HuH-7.5 (cell line): Measurements from ENCODE around the gene SELENOF.
"Not testable (repeated sequence)": the region's sequence is repeated elsewhere in the genome, so short reads cannot be mapped to it uniquely, and the experiment has no call there.

Experiments used
- DNase-seq: peaks from one replicate; pipeline ENCODE4 v3.0.0; 2011; ENCODE audit warnings: low spot score

SELENOF gene

GRCh38 chr1:86856196-86856595 is 57.7 kb downstream of the SELENOF start:
- no peak for DNase-seq

DNA sequence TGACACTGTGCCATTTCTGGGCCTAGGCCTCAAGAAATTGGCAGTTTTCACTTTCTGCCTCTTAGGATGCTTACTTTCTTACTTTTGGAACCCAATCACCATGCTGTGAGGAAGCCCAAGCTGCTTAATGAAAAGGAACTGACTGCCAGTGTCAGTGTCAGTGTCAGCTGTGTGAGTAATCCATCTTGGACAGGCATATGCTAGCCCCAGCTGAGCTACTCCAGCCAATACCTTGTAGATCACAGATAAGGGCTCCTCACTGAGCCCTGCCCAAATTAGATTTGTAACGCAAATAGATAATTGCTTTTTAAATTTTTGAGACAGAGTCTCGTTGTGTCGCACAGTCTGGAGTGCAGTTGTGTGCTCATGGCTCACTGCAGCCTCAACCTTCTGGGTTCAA is 59.6 kb downstream of the SELENOF start:
- DNase-seq, result no peak

DNA sequence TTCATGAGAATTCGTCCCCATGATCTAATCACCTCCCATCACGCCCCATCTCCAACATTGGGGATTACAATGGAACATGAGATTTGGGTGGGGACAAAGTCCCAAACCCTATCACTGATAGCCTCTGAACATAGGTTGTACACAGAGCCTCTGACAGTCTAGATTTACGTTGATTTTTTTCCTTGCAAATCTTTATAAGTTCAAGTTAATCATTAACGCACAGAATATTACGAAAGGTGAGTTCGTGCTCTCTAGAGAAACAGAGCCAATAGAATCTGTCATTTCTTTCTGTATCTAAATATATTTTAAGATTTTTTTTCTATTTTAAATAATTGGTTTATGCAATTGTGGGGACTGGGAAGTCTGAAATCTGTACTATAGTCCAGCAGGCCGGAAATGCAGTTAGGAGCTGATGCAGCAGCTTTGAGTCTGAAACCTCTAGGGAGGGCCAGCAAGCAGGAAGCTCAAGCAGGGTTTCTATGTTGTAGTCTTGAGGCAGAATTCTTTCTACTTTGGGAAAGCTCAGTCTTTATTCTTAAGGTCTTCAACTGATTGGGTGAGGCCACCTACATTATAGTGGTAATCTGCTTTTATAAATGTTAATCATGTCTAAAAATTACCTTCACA is 61.0 kb downstream of the SELENOF start:
- DNase-seq, result peak; percentile 15

DNA sequence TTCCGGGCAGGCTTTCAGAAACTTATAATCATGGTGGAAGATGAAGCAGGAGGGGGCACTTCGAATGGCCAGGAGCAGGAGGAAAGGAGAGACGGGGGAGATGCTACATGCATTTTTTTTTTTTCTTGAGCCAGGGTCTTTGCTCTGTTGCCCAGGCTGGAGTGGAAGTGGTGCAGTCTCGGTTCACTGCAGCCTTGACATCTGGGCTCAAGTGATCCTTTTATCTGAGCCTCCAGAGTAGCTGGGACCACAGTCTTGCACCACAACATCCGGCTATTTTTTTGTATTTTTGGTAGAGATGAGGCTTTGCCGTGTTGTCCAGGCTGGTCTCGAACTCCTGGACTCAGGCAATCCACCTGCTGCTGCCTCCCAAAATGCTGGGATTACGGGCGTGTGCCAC is 61.6 kb downstream of the SELENOF start:
- DNase-seq, result no peak

GRCh38 chr1:86849756-86850155 is 64.2 kb downstream of the SELENOF start:
- DNase-seq, result no peak

DNA sequence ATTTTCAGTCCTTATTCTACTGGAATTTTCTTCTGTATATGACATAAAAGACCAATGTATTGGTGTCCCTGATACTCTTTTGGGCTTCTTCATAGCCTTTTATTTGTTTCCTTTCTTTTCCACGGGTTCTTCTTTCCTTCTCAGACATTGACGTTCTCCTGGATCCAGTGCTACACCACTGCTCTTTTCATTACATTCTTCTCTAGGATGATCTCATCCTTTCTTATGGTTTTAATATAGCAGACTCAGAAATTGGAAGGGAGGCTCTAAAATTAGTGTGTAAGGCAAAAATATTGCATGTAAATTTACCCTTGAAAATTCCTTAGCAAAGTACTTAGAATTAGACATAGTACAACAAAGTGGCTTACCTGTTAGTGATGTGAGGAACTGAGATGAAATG is 65.3 kb downstream of the SELENOF start:
- DNase-seq, result no peak

- no peak for DNase-seq
Measured at GRCh38 chr1:86846164-86846647, 67.7 kb downstream of the SELENOF start.

DNA sequence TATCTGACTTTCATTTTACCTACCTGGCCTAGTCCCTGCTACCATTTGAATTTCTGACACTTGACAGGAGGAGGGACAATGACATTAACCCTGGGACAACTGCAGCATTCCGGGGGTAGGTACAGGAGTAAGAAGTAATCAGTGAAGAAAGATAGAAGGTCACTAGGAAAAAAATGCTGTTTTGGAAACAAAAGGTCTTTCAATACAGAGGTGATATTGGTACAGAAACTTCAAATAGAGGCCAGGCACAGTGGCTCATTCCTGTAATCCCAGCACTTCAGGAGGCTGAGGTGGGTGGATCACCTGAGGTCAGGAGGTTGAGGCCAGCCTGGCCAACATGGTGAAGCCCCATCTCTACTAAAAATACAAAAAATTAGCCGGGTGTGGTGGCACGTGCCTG is 68.4 kb downstream of the SELENOF start:
- DNase-seq, result no peak

DNA sequence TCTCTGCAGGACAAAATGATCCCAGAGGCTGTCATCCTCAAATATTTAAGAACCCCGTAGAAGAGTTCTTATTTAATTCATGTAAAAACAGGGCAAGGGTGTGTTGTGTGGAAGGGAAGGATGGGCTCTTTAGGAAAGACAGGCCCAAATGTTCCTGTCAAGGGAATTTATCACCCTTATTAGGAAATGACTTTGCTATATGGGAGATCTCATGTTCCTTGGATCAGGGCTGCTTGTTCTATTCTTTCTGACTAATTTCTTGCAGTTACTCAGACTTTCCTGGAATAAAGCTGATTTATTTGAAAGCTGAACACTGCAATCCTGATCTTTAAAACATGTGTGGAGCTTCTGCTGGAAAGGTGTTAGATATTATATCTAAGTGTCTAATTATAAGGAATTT is 72.8 kb downstream of the SELENOF start:
- no peak for DNase-seq

DNA sequence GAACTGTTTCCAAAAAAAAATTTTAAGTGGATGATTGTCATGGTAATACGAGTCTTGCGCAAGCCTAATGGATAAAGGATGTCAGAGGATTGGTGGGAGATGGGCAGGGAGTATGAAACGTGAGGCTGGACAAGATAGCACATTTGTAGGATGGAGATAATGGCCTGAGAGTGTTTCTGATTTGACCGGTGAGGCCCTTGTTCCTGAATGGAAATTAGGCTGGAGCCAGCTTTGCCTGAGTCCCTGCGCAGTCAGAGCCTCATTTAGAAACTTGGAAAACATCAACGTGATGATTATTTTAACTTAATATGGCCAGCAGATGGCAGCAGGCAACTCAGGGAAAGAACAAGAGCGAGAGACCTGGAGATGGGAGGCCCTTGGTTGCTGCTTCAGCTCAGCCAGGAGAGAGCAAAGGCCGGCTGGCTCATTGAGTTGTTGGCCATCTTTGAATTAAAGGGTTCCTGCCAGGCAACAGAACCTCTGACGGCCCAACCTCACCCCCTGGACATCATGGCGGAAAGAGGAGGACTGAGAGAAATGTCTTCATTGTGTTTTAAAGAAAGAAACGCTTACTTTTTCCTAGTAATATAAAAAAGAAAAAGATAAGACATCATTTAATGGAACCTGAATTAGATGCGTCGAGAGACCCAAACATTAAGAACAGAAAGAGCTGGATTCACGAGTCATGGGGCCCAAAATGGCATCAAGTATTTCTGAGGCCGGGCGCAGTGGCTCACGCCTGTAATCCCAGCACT is 80.3 kb downstream of the SELENOF start:
- DNase-seq, result peak; percentile 21

DNA sequence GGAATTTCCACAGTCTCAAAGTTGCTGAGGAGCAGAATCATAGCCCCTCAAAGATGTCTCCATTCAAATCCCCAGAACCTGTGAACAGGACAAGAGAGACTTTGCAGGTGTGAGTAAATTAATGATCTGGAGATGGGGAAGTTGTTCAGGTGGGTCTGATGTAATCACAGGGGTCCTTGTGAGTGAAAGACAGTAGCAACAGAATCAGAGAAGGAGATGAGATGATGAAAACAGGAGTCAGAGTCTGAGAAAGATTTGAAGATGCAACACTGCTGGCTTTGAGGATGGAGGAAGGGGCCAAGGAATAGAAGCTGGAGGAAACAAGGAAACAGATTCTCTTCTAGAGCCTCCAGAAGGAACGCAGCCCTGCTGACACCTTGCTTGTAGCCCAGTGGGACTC is 81.5 kb downstream of the SELENOF start:
- no peak for DNase-seq

- no peak for DNase-seq
Measured at GRCh38 chr1:86829321-86829720, 84.6 kb downstream of the SELENOF start.

- no peak for DNase-seq
Measured at GRCh38 chr1:86828024-86828423, 85.9 kb downstream of the SELENOF start.

DNA sequence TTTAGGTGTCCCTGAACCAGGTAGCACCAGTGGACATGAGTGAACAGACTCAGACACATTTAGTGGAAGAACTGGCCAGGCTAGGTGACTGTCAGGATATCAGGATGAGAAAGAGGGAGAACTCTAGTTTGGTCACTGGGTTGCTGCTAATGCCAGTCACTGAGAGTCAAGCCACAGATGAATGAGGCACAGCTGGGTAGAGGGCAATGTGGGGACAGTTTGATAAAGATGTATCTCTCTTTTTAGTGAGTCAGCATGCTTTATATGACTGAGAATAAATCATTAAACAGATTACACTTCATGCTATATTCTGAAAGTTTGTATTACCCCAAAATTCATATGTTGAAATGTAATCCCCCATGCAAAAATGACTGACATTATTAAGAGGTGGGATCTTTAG is 87.1 kb downstream of the SELENOF start:
- DNase-seq, result no peak

- no peak for DNase-seq
Measured at GRCh38 chr1:86825319-86825718, 88.6 kb downstream of the SELENOF start.

DNA sequence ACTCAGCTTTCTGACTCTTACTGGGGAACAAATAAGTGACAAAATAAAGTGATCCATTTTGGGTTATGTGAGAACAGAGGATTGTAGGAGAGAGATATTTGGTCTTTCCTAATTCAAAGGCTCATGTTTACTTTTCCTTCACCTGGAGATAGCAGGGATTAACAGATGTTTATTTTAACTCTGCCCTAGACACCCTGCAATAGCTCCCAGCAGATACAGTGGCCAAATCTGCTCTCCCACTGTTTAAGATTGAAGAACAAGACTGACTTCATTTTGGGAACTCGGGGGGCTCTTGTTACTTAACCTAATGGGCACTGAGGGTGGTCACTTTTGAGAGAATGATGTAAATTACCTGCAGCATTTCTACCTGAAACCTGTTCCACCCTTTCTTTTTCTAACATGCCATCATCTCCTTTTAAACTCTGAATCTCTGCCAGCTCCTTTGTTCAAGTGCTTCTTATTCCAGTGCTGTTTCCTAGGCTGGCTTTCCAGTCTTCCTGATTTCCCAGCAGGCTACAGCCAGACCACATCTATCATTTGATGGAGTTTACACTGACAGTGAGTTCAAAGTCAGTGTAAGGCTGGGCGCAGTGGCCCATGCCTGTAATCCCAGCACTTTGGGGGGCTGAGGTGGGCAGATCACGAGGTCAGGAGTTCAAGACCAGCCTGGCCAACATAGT is 90.0 kb downstream of the SELENOF start:
- DNase-seq, result no peak

DNA sequence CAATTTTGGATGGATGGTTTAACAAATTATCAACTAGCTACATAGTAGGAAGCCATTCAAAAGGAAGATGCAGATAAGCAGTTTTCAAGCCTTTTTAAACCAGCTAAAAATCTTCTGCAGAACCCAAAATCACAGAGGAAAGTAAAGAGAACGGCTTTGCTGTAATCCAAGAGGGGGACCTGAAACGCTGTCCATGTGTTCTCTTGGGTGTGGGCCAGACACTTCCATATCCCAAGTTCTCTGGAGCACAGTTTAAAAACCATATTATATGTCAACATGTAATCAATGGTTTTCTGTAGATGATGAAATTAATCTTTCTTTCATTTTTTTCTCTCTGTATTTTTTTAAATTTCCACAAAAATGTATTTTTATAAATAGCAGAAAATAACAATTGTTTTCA is 90.5 kb downstream of the SELENOF start:
- no peak for DNase-seq

DNA sequence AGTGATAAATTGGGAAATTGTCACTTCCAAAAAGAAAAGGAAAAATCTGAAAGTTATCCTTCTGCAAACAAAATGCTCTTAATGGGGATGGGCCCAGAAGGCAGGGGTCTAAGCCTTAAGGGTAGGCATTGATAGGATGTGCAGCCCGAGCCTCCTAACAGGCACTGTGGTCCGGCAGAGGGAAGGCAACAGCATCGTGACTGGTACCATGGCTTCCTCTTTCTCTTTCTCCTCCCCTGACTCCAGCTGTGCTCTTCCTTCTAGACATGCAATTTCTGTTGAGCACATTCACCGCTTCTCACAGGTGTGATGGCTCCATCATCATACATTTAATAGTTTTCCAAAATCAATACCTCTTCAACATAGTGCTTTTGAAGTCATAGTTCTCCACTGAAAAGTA is 91.5 kb downstream of the SELENOF start:
- DNase-seq, result no peak

DNA sequence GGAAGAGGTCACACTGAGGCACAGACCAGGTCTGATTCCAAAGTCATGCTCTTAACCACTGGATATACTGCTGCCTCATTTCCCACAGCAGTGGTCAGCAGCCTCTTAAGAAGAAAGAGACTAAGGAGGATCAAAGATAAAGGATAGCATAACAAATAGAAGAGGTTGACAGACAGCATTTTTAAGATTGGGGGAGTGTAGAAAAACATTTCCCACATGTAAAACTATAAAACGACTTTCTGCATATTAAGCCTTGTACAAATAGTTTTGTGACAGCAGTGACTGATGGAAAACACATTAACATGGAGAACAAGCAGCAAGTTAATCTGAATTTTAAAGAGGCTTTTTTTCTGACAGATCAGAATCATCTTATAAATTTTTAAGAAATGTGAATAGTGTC is 92.0 kb downstream of the SELENOF start:
- DNase-seq, result no peak

GRCh38 chr1:86819970-86820369 is 94.0 kb downstream of the SELENOF start:
- not testable (repeated sequence) for DNase-seq

- DNase-seq, result not testable (repeated sequence)
Measured at GRCh38 chr1:86817246-86817826, 96.6 kb downstream of the SELENOF start.

DNA sequence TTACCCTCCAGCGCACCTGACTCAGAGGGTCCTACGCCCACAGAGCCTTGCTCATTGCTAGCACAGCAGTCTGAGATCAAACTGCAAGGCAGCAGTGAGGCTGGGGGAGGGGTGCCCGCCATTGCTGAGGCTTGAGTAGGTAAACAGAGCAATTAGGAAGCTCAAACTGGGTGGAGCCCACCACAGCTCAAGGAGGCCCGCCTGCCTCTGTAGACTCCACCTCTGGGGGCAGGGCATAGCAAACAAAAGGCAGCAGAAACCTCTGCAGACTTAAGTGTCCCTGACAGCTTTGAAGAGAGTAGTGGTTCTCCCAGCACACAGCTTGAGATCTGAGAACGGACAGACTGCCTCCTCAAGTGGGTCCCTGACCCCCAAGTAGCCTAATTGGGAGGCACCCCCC is 99.8 kb downstream of the SELENOF start:
- DNase-seq, result not testable (repeated sequence)
